ENCODE results near the gene MT1A. TPM values are rescaled to one million over a fixed set of nuclear protein-coding genes. Genes with fewer than 3 reads are reported as not detected.

The MT1A gene
- polyA plus RNA-seq, 1 donor from 2014 or later: not detected

DNA sequence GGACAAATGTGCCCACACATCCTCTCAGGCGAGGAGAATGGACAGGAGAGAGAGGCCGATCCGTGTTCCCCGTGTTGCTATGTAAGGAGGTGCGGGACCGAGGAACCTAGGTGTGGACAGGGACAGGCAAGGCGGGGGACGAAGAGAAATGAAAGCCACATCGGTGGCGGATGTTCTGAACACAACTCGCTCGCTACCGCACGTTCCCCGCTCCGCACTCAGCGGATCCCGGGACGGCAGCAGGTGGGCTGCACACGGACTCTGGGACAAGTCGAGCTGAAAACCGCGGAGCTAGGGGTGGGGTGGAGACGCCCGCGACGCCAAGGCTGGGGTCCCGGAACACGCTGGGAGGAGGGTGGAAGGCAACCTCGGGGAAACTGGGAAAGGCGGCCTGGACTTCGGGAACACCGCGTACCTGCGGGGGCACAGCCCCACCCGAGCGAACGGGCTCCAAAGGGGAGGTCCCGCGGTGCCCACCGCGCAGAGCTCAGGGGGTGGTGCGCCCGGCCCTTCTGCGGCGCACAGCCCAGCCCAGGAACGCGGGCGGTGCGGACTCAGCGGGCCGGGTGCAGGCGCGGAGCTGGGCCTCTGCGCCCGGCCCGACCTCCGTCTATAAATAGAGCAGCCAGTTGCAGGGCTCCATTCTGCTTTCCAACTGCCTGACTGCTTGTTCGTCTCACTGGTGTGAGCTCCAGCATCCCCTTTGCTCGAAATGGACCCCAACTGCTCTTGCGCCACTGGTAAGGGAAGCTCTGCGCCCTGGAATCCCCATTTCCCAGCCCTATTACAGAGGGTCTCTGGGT is 13.1 kb upstream of the MT1A start, which contains the start of gene MT1E:
MT1E (plus strand) TSS at position 642 of the 803 bp plus-strand sequence; CDS start at position 713, 71 bp downstream.
- Histone ChIP-seq H3K27me3 (ENCODE audit: insufficient read depth, low read depth, low read length) (peaks cover 69% of the 10 kb centered on the region), H4K20me1 (ENCODE audit: insufficient read depth) (no peaks in the 10 kb centered on the region), H3K27ac (ENCODE audit: low read length) (no peak within 1 kb of the TSS), H3K4me3 (ENCODE audit: low read length) (peak within 1 kb of the TSS; percentile 65), H3K9ac (ENCODE audit: low read length) (no peak within 1 kb of the TSS), H2AFZ (ENCODE audit: low read depth, low read length) (no peak within 1 kb of the TSS), H3K79me2 (replicated peaks; ENCODE audit: insufficient read depth, low read length) (no peaks in the 10 kb centered on the region), H3K9me3 (ENCODE audit: low read length) (no peaks in the 10 kb centered on the region), H3K36me3 (ENCODE audit: insufficient read depth, low read length) (no peaks in the 10 kb centered on the region), H3K9me2 (ENCODE audit: insufficient read depth, low read length) (no peaks in the 10 kb centered on the region), H3K4me2 (ENCODE audit: low read length) (peak within 1 kb of the TSS; percentile 28), H3F3A (ENCODE audit: insufficient read depth, low read length, poor library complexity, severe bottlenecking) (no peaks in the 10 kb centered on the region)
- TF ChIP-seq, protein P1, sequence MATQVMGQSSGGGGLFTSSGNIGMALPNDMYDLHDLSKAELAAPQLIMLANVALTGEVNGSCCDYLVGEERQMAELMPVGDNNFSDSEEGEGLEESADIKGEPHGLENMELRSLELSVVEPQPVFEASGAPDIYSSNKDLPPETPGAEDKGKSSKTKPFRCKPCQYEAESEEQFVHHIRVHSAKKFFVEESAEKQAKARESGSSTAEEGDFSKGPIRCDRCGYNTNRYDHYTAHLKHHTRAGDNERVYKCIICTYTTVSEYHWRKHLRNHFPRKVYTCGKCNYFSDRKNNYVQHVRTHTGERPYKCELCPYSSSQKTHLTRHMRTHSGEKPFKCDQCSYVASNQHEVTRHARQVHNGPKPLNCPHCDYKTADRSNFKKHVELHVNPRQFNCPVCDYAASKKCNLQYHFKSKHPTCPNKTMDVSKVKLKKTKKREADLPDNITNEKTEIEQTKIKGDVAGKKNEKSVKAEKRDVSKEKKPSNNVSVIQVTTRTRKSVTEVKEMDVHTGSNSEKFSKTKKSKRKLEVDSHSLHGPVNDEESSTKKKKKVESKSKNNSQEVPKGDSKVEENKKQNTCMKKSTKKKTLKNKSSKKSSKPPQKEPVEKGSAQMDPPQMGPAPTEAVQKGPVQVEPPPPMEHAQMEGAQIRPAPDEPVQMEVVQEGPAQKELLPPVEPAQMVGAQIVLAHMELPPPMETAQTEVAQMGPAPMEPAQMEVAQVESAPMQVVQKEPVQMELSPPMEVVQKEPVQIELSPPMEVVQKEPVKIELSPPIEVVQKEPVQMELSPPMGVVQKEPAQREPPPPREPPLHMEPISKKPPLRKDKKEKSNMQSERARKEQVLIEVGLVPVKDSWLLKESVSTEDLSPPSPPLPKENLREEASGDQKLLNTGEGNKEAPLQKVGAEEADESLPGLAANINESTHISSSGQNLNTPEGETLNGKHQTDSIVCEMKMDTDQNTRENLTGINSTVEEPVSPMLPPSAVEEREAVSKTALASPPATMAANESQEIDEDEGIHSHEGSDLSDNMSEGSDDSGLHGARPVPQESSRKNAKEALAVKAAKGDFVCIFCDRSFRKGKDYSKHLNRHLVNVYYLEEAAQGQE (IDR thresholded peaks at IDR 0.05; ENCODE audit: borderline replicate concordance): no peak
- TF ChIP-seq SMC3 (conservative IDR thresholded peaks at IDR 0.05; ENCODE audit: poor library complexity) (no peak), EZH2 (IDR thresholded peaks at IDR 0.05; ENCODE audit: borderline replicate concordance, insufficient read depth, low read length, poor library complexity, severe bottlenecking) (peak; percentile 20), EP300 (conservative IDR thresholded peaks at IDR 0.05; ENCODE audit: poor library complexity, severe bottlenecking) (no peak)

DNA sequence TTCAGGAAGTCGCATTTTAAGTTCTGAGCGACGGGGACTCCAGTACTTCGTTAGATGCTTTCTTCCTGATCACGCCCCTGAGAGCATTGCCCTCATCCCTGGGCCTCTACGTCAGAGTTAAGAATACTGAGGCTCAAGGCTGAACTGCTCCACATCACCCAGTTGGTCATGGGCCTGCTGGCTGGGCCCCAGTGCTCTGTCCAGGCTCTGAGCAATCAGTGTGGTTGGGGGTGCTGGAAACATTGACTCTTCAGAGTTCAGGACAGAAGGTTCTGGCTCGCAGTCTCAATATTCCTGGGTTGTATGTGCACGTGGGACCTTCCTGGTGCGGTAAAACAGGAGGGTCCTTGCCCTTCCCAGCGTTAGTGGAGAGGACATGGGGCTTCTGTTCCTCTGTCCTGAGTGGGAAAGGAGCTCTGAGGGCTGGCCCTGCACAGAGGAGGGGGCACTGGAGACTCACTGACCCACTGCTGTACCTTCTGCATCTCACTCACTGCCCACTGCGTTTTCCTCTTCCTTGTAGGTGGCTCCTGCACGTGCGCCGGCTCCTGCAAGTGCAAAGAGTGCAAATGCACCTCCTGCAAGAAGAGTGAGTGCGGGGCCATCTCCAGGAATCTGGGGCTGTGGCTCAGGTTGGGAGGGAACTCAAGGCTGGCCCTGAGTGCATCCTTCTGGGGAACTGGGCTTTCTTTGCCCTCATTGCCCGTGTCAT is 12.4 kb upstream of the MT1A start:
- H3K79me2 ChIP-seq (replicated peaks; ENCODE audit: insufficient read depth, low read length): no peaks in the 10 kb centered on the region
- no peaks in the 10 kb centered on the region for H3K9me3 ChIP-seq (ENCODE audit: low read length)
- H3K27me3 ChIP-seq (ENCODE audit: insufficient read depth, low read depth, low read length): peaks cover 75% of the 10 kb centered on the region
- H3K4me3 ChIP-seq (ENCODE audit: low read length): peak overlapping the region; percentile 65
- no peaks in the 10 kb centered on the region for H3K9me2 ChIP-seq (ENCODE audit: insufficient read depth, low read length)
- no peaks in the 10 kb centered on the region for H3F3A ChIP-seq (ENCODE audit: insufficient read depth, low read length, poor library complexity, severe bottlenecking)
- H3K4me2 ChIP-seq (ENCODE audit: low read length): no peak overlapping the region
- no peak overlapping the region for H3K27ac ChIP-seq (ENCODE audit: low read length)
- no peak for TF ChIP-seq MXI1 (conservative IDR thresholded peaks at IDR 0.05; ENCODE audit: poor library complexity, severe bottlenecking)
- TF ChIP-seq EZH2 (IDR thresholded peaks at IDR 0.05; ENCODE audit: borderline replicate concordance, insufficient read depth, low read length, poor library complexity, severe bottlenecking): no peak
- TF ChIP-seq, protein P2, sequence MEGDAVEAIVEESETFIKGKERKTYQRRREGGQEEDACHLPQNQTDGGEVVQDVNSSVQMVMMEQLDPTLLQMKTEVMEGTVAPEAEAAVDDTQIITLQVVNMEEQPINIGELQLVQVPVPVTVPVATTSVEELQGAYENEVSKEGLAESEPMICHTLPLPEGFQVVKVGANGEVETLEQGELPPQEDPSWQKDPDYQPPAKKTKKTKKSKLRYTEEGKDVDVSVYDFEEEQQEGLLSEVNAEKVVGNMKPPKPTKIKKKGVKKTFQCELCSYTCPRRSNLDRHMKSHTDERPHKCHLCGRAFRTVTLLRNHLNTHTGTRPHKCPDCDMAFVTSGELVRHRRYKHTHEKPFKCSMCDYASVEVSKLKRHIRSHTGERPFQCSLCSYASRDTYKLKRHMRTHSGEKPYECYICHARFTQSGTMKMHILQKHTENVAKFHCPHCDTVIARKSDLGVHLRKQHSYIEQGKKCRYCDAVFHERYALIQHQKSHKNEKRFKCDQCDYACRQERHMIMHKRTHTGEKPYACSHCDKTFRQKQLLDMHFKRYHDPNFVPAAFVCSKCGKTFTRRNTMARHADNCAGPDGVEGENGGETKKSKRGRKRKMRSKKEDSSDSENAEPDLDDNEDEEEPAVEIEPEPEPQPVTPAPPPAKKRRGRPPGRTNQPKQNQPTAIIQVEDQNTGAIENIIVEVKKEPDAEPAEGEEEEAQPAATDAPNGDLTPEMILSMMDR (IDR thresholded peaks at IDR 0.05; ENCODE audit: poor library complexity, severe bottlenecking): no peak
- no peaks in the 10 kb centered on the region for H4K20me1 ChIP-seq (ENCODE audit: insufficient read depth)
- H3K36me3 ChIP-seq (ENCODE audit: insufficient read depth, low read length): no peaks in the 10 kb centered on the region
- no peak overlapping the region for H2AFZ ChIP-seq (ENCODE audit: low read depth, low read length)
- no peak overlapping the region for H3K9ac ChIP-seq (ENCODE audit: low read length)
